HG03378 (cell line): ENCODE data around the gene FAT4.

ENCODE experiments used
- ATAC-seq: cut with Tn5 transposase; IDR thresholded peaks from one replicate; pipeline ENCODE4 v1.9.1; 2021; ENCODE audit warnings: mild to moderate bottlenecking, moderate library complexity; ENCODE audit not compliant: unreplicated experiment

Gene FAT4

GRCh38 chr4:125316401-125316790 is 1.6 kb downstream of the FAT4 start:
- no peak for ATAC-seq

DNA sequence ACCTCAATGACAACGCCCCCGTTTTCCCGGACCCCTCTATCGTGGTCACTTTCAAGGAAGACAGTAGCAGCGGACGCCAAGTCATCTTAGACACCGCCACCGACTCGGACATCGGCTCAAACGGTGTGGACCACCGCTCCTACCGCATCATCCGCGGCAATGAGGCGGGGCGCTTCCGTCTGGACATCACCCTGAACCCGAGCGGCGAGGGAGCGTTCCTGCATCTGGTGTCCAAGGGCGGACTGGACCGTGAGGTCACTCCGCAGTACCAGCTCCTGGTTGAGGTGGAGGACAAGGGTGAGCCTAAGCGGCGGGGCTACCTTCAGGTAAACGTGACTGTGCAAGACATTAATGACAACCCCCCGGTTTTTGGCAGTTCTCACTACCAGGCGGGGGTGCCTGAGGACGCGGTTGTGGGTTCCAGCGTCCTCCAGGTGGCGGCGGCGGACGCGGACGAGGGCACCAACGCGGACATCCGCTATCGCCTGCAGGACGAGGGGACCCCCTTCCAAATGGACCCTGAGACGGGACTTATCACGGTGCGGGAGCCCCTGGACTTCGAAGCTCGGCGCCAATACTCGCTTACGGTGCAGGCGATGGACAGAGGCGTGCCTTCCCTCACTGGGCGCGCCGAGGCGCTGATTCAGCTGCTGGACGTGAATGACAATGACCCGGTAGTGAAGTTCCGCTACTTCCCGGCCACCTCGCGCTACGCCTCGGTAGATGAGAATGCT is 2.2 kb downstream of the FAT4 start:
- ATAC-seq = no peak

DNA sequence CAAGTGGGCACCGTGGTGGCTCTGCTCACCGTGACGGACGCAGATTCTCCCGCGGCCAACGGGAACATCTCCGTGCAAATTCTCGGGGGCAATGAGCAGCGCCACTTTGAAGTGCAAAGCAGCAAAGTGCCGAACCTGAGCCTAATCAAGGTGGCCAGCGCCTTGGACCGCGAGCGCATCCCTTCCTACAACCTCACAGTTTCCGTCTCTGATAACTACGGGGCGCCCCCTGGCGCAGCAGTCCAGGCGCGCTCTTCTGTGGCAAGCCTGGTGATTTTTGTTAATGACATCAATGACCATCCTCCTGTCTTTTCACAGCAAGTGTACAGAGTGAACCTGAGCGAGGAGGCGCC is 2.7 kb downstream of the FAT4 start:
- no peak for ATAC-seq

- ATAC-seq = no peak
These were observed 4.6 kb downstream of the FAT4 start for GRCh38 chr4:125319311-125319710.

GRCh38 chr4:125321709-125322365 is 7.1 kb downstream of the FAT4 start:
- no peak for ATAC-seq

DNA sequence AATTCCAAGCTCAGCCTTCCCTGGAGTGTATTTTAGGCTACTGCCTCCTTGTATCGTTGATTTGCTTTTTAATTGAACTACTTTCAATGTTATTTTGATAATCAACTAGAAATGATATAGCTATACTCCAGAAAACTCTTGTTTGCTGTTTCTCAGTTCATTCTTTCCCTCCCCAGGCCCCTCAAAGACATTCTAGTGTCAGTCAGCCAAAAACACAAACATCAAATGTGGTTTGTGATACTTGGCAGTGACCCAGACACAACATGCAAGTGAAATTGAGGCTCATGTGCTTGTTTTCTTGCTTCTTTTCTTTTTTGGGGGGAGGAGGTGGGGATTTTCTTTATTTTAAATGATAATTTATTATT is 7.6 kb downstream of the FAT4 start:
- no peak for ATAC-seq

- ATAC-seq = no peak
These were observed 8.9 kb downstream of the FAT4 start for GRCh38 chr4:125323654-125324053.

DNA sequence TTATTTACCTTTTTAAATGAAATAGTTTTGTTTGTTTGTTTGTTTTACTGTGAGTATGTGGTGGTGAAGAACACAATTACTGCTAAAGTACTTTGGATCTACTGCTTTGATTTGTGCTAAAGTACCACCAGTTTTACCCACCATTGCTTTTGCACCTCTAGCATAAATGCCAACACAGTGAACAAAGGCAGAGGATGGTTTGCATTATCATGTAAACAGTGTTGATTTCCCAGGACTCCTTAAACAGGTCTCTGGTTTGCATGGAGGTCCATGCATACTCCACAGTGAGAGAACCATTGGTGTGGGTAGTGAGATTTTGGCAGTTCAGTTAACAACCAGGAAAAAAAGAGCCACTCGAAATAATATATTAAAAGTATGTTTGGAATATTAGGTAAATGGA is 11.0 kb downstream of the FAT4 start:
- no peak for ATAC-seq

GRCh38 chr4:125331116-125331515 is 16.4 kb downstream of the FAT4 start:
- ATAC-seq = no peak

DNA sequence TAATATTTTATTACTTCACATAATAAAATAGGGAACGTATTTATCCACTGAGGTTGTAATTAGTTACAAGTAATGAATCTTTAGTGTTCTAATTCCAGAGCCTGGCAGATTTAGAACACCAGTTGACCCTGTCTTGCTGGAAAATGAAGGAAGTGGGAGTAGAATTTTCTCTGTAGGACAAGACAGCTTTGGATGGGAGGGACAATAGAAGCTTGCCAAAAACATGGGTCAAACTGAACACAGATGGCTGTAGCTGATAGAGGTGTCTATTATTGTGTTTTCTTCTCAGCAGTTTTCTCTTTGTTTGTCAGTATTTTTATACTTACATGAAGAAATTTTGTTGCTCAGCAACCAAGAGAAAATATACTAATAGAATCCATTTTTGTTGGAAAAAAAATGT is 20.2 kb downstream of the FAT4 start:
- ATAC-seq = no peak

DNA sequence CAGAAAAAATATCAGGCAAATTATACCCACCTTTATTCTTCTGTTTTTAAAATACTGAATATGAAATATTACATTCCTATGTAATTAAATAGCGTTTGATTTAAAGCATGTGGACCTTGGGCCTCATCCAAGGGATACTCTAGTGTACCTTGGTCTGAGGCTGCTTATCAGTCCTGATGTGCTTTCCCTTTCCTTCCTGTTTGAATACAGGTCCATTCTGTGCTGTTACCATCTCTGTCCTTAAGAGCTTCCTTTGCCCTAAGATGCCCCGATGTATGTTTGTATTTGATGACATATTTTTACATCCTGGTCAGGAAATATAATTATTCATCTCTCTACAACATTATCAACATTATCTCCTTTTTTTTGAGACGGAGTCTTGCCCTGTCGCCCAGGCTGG is 24.1 kb downstream of the FAT4 start:
- no peak for ATAC-seq

DNA sequence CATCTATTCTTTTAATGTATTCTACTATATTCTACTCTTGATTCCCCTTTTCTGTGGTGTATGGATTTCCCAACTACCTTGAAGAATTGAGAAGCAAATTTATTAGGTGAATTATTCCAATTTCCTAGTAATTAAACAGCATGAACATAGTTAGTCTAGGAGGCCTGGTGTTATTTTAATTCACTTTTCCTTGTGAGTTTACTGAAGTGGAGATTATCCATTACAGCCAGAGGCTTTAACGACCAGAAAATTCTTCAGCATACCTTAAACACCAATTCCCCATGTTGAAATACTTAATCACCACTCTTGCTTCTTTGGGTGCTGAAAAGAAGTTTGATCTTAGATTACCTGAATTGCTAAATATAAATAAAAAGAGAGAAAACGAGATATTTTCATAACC is 29.4 kb downstream of the FAT4 start:
- ATAC-seq = no peak

- no peak for ATAC-seq
These were observed 31.9 kb downstream of the FAT4 start for GRCh38 chr4:125346616-125347015.

- no peak for ATAC-seq
These were observed 35.8 kb downstream of the FAT4 start for GRCh38 chr4:125350470-125351135.

GRCh38 chr4:125352521-125352920 is 37.8 kb downstream of the FAT4 start:
- ATAC-seq = no peak

DNA sequence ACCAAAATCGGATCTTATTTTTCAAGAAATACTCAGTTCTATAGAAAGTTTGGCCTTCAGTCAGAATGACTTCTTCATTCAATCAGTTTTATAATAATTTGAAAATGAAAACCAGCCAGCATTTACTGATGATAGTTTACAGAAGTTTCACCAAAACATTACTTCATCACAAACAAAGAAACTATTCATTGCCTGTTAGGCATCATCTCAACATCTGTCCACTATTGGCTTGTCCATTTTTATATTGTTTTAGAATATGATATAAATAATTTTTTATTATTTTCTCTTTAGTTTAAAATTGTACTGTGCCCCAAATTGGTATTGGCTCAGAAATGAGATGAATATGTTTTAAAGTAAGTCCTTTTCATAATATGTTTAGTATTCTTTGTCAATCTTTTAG is 38.4 kb downstream of the FAT4 start:
- no peak for ATAC-seq

GRCh38 chr4:125355791-125356190 is 41.0 kb downstream of the FAT4 start:
- ATAC-seq = no peak

DNA sequence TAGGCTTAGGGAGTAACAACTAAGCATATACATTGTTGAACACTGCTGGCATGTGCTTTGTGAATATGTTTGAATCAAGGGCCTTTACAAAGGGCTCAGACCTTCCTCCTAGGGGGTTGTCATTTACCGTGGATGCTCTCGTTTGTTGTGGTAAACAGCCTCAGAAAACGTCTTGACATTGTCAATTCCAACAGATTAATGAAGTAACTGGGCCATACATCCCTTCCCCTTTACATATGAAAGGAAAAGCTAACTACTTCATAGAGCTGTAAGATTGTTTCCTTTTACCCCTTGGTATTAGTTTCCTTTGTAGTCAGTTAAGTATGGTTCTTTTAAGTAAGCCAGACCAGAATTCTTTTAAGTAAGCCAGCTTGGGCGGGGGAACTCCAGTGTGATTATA is 42.9 kb downstream of the FAT4 start:
- ATAC-seq = no peak

DNA sequence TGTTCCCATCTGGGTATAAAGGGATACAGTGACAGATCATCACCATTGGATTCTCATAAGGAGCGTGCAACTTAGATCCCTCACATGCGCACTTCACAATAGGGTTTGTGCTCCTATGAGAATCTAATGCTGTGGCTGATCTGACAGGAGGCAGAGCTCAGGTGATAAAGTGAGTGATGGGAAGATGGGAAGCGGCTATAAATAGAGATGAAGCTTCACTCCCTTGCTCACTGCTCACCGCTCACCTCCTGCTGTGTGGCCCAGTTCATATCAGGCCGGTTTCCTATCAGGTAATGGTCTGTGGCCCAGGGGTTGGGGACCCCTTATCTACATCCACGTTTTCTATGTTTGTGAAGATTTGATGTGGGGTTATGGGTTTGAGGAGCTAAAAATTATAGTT is 43.7 kb downstream of the FAT4 start:
- no peak for ATAC-seq

DNA sequence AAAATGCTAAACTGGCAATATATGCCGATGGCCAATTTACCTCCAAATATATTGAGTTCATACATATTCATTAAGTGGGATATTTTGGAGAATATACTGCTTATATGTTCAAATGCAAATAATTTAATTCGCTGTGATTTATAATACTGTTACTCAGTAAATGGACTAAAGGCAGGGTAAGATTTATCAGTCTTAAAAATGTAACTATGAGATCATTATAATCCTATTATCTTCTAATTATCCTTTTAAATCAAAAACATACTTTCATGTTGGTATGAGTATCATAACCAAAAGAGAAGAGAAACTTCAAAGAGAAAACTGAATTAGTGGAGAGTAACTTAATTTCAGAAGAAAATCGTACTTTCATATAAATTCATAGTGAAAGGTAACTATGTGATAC is 44.6 kb downstream of the FAT4 start:
- no peak for ATAC-seq

DNA sequence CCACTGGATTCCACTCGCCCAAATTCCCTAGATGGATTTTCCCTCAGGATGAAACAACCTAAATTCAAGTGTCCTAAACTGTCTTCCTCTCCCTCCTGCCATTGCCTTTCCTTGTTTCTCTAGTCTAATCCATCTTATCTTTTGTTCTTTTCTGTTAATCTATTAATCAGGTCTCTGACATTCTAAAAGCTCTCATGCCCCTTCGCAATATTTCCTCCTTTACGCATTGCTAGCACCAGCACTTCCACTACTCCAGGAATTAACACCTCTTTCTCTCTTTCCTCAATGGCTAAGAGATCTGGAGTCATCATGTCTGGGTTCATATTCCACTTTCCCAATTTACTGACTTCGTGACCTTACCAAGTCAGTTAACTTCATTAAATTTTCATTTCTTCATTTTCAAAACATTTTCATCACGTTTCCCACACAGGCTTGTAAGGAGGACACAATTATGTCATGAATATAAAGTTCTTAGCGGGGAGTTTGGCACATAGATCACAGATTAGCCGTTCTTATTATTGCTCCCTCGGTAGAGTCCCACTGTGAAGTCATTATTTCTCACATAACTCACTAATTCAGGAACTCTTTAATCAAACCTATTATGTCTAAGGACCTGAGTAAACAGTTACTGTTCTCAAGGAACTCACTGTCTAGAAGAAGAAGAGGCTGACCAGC is 45.3 kb downstream of the FAT4 start:
- no peak for ATAC-seq

DNA sequence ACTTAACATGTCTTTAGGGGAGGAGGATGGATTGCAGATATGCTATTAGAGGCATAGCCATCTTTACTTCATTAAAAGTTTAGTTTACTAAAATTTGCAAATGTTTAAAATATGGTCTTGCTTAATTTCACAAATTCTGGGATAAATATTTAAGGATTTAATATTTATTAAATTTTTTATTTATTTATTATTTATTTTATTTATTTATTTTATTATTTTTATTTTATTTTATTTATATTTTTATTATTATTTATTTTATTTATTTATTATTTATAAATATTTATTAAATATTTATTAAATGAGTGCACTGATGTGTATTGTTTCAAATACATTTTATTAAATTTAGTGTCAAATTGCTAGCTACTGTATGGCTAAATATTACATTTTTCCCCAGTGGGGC is 46.0 kb downstream of the FAT4 start:
- no peak for ATAC-seq
